Measurements from ENCODE around the gene HFE. TPM values are rescaled to one million over a fixed set of nuclear protein-coding genes. Genes with fewer than 3 reads are reported as not detected.
"Not testable (repeated sequence)": the region's sequence is repeated elsewhere in the genome, so short reads cannot be mapped to it uniquely, and the experiment has no call there.

HFE gene
- total and polyA plus RNA-seq, 7 donors, result 1.6 to 7.8 (median 4.7) TPM

GRCh38 chr6:26044140-26045064, 42.8 kb upstream of the HFE start:
- TF ChIP-seq EP300 (IDR thresholded peaks at IDR 0.05), result no peak
- no peak for TF ChIP-seq POLR2AphosphoS5 (IDR thresholded peaks at IDR 0.05)
- TF ChIP-seq POLR2A (IDR thresholded peaks at IDR 0.05), result no peak
- no peak for TF ChIP-seq CTCF (IDR thresholded peaks at IDR 0.05)
- intact Hi-C loops (cut with DNase I), result loop anchor here (1.0 to 2.0 kb wide), 2 partner anchors 10 to 18 kb away; a partner anchor contains a TSS
- peak overlapping the region; percentile 41 to 56 (median 54) for H3K4me3 ChIP-seq
- no peaks in the 10 kb centered on the region for H3K9me3 ChIP-seq
- peak overlapping the region; percentile 94 to 98 (median 98) for H3K27ac ChIP-seq
- 1% methylated on average over 40 of the region's 40 CpGs for WGBS, 2 donors
- peak; percentile 71 for DNase-seq
- no peaks in the 10 kb centered on the region for H3K27me3 ChIP-seq
- H3K36me3 ChIP-seq, result no peaks in the 10 kb centered on the region
- peaks cover 0 to 20% (median 15%) of the 10 kb centered on the region in 4 donors for H3K4me1 ChIP-seq

- intact Hi-C loops (cut with DNase I), result loop anchor here (1.0 to 2.0 kb wide), 2 partner anchors 9 to 18 kb away; a partner anchor contains a TSS
- Histone ChIP-seq H3K9me3 (no peaks in the 10 kb centered on the region), H3K4me3 (peak overlapping the region; percentile 41 to 56 (median 54)), H3K4me1 (peaks cover 0 to 20% (median 15%) of the 10 kb centered on the region in 4 donors), H3K27ac (peak overlapping the region; percentile 94 to 98 (median 98)), H3K36me3 (no peaks in the 10 kb centered on the region), H3K27me3 (no peaks in the 10 kb centered on the region)
- WGBS, 2 donors, result 1% methylated on average over 47 of the region's 47 CpGs
- TF ChIP-seq EP300 (IDR thresholded peaks at IDR 0.05), result no peak
- peak; percentile 91 to 93 for TF ChIP-seq POLR2A (IDR thresholded peaks at IDR 0.05)
- TF ChIP-seq POLR2AphosphoS5 (IDR thresholded peaks at IDR 0.05), result peak; percentile 94 to 98 (median 96)
- TF ChIP-seq CTCF (IDR thresholded peaks at IDR 0.05), result no peak
- DNase-seq, result peak; percentile 94
Measured at GRCh38 chr6:26045065-26045927, 41.9 kb upstream of the HFE start.

GRCh38 chr6:26045928-26046368, 41.3 kb upstream of the HFE start:
- intact Hi-C loops (cut with DNase I), result loop anchor here (1.0 to 2.0 kb wide), 2 partner anchors 8 to 19 kb away; a partner anchor contains a TSS
- Histone ChIP-seq H3K27ac (peak overlapping the region in 1 of 4 donors; percentile 98), H3K36me3 (no peaks in the 10 kb centered on the region), H3K27me3 (no peaks in the 10 kb centered on the region), H3K4me1 (peaks cover 0 to 20% (median 15%) of the 10 kb centered on the region in 4 donors), H3K4me3 (no peak overlapping the region), H3K9me3 (no peaks in the 10 kb centered on the region)
- DNase-seq, result no peak
- WGBS, 2 donors, result 21 to 31% methylated on average over 5 of the region's 5 CpGs
- TF ChIP-seq CTCF (IDR thresholded peaks at IDR 0.05) (no peak), POLR2A (IDR thresholded peaks at IDR 0.05) (no peak), POLR2AphosphoS5 (IDR thresholded peaks at IDR 0.05) (no peak)

- WGBS, 2 donors, result 96 to 98% methylated on average over 13 of the region's 18 CpGs
- H3K36me3 ChIP-seq; H3K27me3 ChIP-seq; H3K9me3 ChIP-seq; DNase-seq; intact Hi-C loops (cut with DNase I); H3K27ac ChIP-seq; H3K4me3 ChIP-seq: not testable (repeated sequence)
- H3K4me1 ChIP-seq, result peaks cover 0 to 20% (median 15%) of the 10 kb centered on the region in 4 donors
Measured at GRCh38 chr6:26047329-26047728, 39.9 kb upstream of the HFE start.

All from sigmoid colon (tissue), 7 donors.